HTERT RPE-1 (cell line): Measurements from ENCODE around the gene DNAJC28.
"Not testable (repeated sequence)": the region's sequence is repeated elsewhere in the genome, so short reads cannot be mapped to it uniquely, and the experiment has no call there.

ENCODE experiments used
- in situ Hi-C: fragments of 300-500 bp; cut with MboI; formaldehyde crosslinking; loops from 4 replicates; pipeline ENCODE4 v1.14.3; 2020; ENCODE audit warnings: low sequenced_read_pairs

The DNAJC28 gene, protein sequence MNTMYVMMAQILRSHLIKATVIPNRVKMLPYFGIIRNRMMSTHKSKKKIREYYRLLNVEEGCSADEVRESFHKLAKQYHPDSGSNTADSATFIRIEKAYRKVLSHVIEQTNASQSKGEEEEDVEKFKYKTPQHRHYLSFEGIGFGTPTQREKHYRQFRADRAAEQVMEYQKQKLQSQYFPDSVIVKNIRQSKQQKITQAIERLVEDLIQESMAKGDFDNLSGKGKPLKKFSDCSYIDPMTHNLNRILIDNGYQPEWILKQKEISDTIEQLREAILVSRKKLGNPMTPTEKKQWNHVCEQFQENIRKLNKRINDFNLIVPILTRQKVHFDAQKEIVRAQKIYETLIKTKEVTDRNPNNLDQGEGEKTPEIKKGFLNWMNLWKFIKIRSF

DNA sequence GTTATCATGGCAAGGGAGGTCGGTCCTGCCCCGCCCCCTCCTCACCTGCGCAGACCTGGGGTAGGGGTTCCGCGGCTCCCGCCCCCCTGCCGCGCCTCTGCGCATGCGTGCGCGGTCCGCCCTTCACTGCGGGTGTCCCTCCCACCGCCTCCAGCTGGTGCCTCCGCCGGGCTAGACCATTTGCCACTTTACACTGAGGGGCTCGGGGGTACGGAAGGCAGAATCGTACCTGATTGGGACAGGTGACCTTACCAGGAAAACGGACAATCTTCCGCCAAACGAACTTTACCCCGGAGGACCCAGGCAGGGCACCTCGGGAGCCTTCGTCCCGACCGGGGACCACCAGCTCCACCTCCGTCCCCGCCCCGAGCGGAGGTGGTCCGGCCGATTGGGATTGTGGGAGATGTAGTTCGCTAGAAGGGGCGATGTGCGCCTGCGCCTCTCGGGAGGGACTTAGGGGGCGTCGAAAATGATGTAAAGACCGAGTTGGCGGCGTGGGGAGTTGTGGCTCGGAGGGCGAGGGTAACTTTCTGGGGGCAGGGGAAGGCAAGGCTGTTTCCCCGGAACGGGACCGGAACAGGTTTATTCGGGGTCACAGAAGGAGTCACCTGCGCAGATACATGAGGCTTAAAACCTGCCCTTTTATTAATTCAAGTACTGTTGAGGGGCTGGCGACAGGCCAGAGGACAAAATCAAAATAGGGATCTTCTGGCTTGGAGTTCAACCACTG is at the start of gene DNAJC28:
Gene DNAJC28, minus strand, starts transcription at position 344 of the 730 bp plus-strand sequence. CDS start 2,323 bp downstream, outside the sequence.
- in situ Hi-C loops, result no loop called here

DNA sequence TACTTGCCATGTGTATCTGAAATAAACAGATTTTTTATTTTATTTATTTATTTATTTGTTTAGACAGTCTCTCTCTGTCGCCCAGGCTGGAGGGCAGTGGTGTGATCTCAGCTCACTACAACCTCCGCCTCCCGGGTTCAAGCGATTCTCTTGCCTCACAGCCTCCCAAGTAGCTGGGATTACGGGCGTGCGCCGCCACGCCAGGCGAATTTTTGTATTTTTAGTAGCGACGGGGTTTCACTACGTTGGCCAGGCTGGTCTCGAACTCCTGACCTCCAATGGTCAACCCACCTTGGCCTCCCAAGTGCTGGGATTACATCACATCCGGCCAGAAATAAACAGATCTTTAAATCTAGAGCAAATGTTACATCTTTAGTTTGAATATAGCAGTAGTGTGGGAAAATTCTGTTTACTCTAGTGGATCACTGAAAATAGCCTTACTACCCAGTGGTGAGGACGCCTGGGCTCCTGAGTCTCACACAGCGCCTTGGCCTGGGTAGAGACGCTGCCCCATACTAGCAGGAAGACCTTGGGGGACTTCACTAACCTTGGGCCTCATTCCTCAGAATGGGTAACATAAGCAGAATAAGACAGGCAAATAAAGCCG is 49.7 kb upstream of the DNAJC28 start:
- in situ Hi-C loops, result no loop called here

DNA sequence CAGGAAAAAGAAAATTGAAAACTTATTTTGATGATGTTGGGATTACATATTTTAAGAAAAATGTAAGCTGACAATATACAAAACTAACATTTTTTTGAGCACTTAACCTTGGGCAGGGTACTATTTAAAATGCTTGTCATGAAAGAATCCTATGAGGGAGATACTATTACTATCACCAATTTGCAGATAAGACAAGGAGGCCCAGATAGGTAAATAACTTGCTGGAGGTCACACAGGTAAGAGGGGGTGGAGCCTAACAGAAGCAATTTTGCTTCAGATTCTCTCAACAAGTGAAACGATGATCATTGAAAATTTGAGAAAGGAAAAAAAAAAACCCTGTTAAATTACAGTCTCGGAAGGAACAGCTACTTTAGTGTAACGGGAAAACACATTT is 49.2 kb upstream of the DNAJC28 start:
- in situ Hi-C loops, result no loop called here

DNA sequence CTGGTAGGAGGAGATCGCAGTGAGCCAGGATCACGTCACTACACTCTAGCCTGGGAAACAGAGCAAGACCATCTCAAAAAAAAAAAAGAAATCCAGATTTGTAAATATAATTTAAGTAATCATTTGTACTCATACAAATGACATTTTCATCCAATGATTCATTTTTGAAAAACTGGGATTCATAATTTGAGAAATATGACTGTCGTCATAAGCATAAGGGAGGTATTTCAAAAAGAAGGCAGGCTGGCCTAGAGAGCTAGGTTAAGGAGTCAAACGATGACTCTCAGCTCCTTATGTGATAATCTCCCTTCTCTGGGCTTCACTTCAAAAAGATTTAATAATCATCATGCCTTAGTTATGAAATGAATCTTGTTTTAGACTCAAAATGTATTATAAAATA is 48.1 kb upstream of the DNAJC28 start:
- in situ Hi-C loops, result no loop called here

DNA sequence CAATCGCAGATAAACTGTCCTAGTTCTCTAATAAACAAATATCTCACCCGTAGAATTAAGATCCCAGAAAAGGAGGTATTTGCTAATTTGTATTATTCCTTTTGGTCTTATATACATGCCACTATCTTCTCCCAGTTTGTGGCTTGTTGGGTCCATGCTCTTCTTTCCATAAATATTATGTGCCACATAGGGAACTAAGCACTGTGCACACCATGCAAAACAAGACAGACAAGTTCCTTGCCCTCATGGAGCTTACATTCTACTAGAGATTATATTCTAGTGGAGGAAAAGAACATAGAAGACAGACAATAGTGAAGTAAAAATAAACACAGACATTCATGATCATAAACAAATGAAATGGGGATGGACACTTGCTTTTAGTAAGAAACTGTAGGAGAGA is 45.7 kb upstream of the DNAJC28 start:
- in situ Hi-C loops, result no loop called here

DNA sequence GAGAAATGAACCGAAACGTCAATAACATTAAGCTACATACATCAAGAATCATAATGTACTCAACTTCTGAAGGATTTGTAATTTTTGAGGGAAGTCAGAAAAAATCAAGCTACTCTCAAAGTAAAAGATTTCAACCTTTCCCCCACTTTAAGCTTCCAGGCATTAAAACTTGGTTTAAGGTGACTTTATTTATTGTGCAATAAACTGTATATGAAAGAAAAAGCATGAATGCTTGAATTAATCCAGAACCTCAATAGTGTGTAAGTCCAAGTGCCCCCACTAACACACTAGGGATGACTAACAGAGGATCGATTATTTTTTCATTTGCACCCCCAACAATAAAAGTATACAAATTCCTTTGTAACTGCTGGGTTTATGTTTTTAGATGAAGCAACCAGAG is 39.5 kb upstream of the DNAJC28 start:
- in situ Hi-C loops, result no loop called here

DNA sequence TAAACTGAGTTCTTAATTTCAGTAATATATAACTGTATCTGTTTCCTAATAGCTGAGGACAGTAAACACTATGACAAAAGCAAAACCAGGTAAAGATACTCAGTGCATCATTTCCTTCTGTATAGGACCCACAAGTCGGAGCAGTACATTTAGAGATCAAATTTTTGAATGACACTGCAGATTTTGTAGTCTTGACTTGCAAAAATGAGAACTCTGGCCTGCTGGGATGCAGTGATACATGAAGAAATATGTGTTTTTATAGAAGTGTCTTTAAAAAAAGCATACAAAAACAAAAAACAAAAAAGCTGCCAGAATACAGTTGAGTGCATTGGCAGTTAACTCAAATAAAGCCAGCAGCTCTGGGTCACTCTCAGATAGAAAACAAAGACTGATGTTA is 31.4 kb upstream of the DNAJC28 start:
- in situ Hi-C loops, result no loop called here

DNA sequence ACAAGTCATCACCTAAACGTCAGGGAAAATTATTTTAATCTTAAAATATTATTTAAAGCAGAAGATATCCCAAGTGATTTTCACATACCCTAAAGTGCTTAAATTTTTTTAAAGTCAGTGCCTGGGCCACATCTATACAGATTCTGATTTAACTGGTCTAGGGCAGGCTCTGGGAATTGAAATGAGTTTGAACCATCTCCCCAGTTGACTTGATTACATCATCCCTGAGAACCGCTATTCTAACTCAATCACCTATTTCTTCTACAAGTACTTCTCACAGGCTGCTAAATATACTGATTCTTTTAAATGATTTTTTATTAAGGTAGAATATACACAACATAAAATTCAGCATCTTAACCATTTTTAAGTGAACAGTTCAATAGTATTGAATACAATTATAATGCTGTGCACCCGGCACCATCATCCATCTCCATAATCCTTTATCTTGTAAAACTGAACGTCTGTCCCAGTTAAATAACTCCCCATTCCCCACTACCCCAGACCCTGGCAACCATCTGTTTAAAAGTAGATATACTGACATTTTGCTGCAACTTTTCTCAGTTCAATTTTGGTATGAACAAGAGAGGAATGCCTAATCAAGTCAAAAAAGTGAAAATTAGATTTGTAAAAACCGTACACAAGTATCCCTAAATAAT is 30.9 kb upstream of the DNAJC28 start:
- in situ Hi-C loops, result no loop called here

DNA sequence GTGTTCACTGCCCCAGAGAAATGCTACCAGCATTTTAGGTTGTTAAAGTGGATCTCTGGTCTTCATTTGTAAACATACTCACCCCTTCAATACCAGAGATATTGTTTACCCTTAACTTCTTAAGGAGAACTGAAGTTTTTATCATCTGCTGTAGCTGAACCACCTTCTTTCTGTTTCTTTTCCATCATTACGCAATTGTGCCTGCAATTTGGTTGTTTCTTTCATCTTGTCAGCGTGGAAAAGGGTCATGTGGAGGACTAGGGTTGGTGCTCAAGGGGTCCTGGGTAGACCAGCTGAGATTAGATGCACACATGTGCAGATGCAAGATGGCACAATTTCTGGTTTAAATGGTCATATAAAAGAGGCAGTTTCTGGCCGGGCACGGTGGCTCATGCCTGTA is 27.4 kb upstream of the DNAJC28 start:
- in situ Hi-C loops, result no loop called here

DNA sequence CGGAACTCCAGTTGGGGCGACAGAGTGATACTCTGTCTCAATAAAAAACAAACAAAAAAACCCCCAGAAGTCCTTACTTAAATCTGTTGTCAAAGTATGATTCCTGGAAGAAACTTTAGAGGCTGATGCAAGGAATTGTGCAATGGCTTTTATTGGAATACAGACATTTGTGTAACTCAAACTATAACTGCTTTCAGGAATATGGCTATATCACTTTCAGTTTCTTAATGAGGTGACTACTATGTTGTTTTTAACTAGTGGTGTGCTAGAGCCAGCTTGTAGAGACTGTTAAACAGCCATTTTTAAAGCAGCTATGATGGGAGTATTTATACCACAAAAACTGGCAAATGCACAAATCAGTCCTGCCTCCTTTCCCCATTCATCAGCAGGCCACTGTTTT is 22.7 kb upstream of the DNAJC28 start:
- in situ Hi-C loops, result no loop called here

DNA sequence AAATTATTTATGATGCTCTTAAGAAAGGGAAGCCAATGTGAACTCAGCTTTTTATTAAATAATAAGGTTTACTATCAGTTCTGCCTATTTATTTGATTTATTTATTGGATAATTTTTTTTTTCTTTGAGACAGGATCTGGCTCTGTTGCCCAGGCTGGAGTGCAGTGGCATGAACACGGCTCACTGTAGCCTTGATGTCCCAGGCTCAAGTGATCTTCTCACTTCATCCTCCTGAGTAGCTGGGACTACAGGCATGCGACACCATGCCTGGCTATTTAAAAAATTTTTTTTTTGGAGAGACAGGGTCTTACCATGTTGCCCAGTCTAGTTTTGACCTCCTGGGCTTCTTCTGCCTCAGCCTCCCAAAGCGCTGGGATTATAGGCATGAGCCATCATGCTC is 21.0 kb upstream of the DNAJC28 start:
- in situ Hi-C loops, result no loop called here

DNA sequence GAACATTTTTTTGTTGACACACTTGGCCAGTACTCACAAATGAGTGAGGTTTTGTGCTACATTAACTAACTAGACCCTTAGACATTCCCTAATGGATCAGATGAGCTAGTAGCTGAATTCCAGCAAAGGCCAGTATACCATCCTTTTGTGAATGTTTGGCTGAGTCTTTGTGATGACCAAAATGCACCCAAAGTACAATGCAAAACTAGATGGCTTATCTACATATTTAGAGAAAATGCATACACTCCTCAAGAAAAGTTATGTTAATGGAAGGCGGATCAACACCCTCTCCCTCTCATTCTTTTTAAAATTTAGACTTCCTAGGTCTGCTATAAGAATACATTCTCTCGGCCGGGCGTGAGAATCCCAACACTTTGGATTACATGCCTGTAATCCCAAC is 20.1 kb upstream of the DNAJC28 start:
- in situ Hi-C loops, result no loop called here

DNA sequence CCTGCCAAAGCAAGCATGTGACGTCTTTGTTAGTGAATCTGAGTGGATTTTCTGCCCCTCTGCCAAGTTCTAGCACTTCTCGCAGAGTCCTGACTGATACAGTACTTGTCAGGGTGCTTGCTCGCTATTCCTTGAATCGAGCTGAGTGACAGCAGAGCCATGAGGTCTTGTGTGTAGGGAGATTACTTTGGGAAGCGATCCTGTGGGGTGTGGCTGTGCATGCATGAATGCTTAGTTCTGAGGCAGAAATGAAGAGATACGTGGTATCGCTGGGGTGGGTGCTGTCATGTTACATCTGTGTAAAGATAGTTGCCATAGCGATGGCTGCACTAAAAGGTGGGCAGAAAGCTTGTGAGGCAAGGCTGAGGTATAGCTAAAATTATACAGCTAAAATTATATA is 19.3 kb upstream of the DNAJC28 start:
- in situ Hi-C loops, result no loop called here

DNA sequence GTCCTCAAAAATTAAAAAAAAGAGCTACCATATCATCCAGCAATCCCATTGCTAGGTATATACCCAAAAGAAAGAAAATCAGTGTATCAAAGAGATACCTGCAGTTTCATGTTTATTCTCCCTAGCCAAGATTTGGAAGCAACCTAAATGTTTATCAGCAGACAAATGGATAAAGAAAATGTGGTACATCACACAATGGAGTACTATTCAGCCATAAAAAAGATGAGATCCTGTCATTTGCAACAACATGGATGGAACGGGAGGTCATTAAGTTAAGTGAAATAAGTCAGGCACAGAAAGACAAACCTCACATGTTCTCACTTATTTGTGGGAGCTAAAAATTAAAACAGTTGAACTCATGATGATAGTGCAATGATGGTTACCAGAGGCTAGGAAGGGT is 15.5 kb upstream of the DNAJC28 start:
- in situ Hi-C loops, result not testable (repeated sequence)

DNA sequence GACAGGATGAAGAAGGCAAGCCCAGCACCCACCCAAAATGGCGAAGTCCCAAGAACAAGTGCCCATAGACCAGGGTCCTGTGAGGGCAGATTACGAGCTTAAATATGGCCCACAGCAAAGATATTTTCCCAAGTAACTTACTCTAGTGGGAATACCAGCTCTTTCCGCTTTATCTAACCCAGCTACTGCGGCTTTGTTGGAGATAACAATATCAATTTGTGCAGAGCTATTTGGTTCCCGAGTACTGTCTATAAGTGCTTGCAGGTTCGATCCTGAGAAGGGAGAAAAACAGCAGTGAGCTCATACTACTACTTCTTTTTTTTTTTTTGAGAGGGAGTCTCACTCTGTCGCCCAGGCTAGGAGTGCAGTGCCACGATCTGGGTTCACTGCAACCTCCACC is 14.3 kb upstream of the DNAJC28 start:
- in situ Hi-C loops, result no loop called here

DNA sequence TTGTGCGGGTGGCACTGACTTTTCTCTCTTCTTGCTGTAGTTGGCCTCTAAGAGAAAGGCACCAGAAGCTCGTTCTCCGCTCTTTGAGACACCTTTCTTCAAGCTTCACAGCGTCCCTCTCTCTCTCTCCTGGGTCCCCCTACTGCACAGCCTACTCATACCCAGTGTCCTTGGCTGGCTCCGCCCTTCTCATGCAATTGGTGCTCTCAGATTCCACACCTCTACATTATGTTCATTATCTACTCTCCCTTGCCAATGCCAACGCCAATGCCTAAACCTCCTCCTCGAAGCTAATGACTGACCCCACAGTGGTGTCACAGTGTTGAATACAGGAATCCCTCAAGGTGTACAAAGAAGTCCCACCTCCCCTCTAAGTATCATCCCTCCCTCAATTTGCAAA is 4.8 kb upstream of the DNAJC28 start:
- in situ Hi-C loops, result no loop called here

DNA sequence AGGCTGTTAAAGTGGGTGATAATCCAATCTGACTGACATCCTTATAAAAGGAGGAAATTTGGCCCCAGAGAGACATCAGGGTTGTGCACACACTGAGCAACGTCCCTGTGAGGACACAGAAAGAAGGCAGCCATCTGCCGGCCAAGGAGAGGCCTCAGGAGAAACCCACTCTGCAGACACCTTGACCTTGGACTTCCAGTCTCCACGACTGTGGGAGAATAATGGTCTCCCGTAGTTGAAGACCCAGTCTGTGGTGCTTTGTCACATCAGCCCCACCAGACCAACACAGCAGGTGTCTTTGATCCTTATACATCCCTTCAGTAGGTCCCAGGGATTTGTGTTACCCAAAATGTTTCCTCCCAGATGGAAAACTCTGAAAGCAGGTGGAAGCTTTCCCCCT is 4.2 kb upstream of the DNAJC28 start:
- in situ Hi-C loops, result no loop called here

DNA sequence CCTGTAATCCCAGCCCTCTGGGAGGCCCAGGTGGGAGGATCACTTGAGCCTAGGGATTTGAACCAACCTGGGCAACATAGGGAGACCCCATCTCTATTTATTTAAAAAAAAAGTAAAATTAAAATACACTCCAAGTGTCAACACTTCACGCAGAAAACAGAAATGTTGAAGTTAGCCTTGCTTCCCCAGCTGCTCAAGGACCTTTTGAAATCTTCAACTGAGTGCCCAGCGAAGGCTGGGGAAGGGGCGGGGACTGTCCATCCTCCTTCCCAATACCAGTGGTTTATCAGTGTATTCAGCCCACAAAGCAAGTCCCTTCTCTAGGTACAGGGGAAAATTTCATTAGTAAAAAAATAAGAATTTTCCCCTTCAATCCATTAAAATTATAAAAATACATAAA is 2.2 kb upstream of the DNAJC28 start:
- in situ Hi-C loops, result no loop called here

DNA sequence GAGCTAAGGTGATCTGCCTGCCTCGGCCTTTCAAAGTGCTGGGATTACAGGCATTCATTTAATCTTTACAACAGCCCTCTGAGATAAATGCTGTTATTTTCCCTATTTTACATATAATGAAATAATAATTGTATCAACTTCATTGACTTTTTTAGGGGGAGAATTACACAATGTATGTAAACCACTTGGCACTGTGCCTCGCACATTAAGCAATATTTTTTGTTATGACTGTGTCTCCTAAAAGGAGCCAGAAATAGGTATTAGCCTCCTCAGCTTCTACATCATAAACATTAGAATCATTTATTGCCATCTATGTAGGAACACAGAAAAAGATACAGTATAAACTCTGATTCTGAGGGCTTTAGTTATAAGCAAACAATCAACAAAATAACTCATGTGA is 1.1 kb upstream of the DNAJC28 start:
- in situ Hi-C loops, result no loop called here

DNA sequence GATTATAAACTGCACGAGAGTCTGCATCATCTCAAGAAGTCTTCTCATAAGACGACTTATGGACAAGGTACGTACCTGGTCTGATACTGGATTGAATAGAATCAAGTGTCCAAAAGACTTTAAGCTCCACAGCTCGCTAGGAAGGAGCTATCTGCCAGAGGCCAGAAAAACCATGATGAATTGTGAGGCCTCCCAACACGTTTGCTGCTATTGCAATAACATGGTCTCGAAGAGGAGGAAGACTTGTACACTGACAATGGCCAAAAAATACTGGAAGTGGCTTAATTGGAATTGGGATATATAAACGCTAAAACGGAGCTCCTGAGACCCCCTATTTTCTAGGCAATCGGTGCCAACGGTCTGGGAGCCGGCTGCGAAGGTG is 534 bp downstream of the DNAJC28 start:
- in situ Hi-C loops, result no loop called here

DNA sequence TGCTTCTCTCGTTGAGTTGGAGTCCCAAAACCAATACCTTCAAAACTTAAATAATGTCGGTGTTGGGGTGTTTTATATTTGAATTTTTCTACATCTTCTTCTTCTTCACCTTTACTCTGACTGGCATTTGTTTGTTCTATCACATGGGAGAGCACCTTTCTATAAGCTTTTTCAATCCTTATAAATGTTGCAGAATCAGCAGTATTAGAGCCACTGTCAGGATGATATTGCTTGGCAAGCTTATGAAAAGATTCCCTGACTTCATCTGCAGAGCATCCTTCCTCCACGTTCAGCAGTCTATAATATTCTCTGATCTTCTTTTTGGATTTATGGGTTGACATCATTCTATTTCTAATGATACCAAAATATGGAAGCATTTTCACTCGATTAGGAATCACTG is 2.6 kb downstream of the DNAJC28 start:
- in situ Hi-C loops, result no loop called here

DNA sequence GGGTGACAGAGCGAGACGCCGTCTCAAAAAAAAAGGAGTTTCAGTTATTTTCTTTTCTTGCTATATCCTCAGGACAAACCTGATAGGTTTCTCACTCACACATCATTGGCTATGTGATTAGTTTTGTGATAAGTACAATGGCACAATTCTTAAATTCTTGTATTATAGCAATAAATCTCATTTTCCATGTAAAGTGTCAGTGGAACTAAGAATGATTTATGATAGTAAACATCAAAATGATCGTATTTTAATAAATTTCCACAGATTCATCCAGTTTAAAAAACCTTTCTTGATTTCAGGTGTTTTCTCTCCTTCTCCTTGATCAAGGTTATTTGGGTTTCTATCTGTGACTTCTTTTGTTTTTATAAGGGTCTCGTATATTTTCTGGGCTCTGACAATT is 3.5 kb downstream of the DNAJC28 start:
- in situ Hi-C loops, result no loop called here
